ENCODE measurements around the gene MAML2. TPM values are rescaled to one million over a fixed set of nuclear protein-coding genes. Genes with fewer than 3 reads are reported as not detected.

The MAML2 gene
- total and polyA plus RNA-seq, 2 experiments from 2014 or later, result 2.0 to 7.1 TPM

DNA sequence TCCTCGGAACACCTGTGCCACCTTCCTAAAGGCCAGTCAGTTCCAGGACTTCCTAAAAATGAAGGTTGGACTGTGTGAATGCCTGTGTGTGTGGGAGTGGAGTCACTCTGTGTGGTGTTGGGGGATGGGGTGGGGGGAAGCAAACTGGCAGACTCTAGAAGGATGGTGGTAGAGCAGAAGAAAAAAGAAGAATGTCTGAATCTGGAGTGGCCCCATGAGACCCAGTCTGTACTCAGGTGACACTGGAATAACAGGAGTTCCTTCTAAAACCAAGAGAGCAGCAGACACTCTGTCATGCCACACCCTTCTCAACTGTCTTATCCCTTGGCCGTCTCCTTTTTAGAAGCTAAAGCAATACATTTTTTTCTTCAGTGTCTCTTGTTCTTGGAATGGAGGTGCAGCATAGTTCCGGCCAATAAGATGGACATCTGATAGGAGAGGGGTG is 82.9 kb downstream of the MAML2 start:
- no peaks in the 10 kb centered on the region for H3K27me3 Mint-ChIP-seq (ENCODE audit: insufficient read depth, low read depth, poor library complexity)
- no peaks in the 10 kb centered on the region for H3K9me3 Mint-ChIP-seq
- Histone ChIP-seq H3K4me3 (no peak overlapping the region), H3K79me2 (replicated peaks; ENCODE audit: insufficient read depth) (no peaks in the 10 kb centered on the region), H3F3A (replicated peaks; ENCODE audit: low read depth) (no peaks in the 10 kb centered on the region), H3K4me1 (ENCODE audit: insufficient read depth) (peaks cover 11% of the 10 kb centered on the region; the same call in 1 of the 2 replicates), H3K27me3 (ENCODE audit: insufficient read depth) (no peaks in the 10 kb centered on the region), H2AFZ (no peak overlapping the region), H3K27ac (ENCODE audit: low read depth) (no peak overlapping the region), H4K20me1 (replicated peaks; ENCODE audit: insufficient read depth) (no peaks in the 10 kb centered on the region), H3K9me2 (ENCODE audit: insufficient read depth) (no peaks in the 10 kb centered on the region), H3K4me2 (no peak overlapping the region), H3K36me3 (ENCODE audit: insufficient read depth) (no peaks in the 10 kb centered on the region)
- no peak overlapping the region for H3K4me3 Mint-ChIP-seq
- no peaks in the 10 kb centered on the region for H3K36me3 Mint-ChIP-seq (ENCODE audit: low read depth)
- DNase-seq (ENCODE audit: low spot score) (no peak), ATAC-seq (no peak)
- TF ChIP-seq, protein P1, sequence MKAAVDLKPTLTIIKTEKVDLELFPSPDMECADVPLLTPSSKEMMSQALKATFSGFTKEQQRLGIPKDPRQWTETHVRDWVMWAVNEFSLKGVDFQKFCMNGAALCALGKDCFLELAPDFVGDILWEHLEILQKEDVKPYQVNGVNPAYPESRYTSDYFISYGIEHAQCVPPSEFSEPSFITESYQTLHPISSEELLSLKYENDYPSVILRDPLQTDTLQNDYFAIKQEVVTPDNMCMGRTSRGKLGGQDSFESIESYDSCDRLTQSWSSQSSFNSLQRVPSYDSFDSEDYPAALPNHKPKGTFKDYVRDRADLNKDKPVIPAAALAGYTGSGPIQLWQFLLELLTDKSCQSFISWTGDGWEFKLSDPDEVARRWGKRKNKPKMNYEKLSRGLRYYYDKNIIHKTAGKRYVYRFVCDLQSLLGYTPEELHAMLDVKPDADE (IDR thresholded peaks at IDR 0.05), result no peak
- TF ChIP-seq, protein P2, sequence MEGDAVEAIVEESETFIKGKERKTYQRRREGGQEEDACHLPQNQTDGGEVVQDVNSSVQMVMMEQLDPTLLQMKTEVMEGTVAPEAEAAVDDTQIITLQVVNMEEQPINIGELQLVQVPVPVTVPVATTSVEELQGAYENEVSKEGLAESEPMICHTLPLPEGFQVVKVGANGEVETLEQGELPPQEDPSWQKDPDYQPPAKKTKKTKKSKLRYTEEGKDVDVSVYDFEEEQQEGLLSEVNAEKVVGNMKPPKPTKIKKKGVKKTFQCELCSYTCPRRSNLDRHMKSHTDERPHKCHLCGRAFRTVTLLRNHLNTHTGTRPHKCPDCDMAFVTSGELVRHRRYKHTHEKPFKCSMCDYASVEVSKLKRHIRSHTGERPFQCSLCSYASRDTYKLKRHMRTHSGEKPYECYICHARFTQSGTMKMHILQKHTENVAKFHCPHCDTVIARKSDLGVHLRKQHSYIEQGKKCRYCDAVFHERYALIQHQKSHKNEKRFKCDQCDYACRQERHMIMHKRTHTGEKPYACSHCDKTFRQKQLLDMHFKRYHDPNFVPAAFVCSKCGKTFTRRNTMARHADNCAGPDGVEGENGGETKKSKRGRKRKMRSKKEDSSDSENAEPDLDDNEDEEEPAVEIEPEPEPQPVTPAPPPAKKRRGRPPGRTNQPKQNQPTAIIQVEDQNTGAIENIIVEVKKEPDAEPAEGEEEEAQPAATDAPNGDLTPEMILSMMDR (conservative IDR thresholded peaks at IDR 0.05; ENCODE audit: low read depth in 2 of 2), result no peak
- no peak for TF ChIP-seq NANOG (IDR thresholded peaks at IDR 0.05; ENCODE audit: borderline replicate concordance)
- no peak for TF ChIP-seq CREB1 (CRISPR knock-in tag; IDR thresholded peaks at IDR 0.05; ENCODE audit: low read depth)
- TF ChIP-seq ZNF331 (CRISPR knock-in tag; IDR thresholded peaks at IDR 0.05; ENCODE audit: low read depth), result no peak
- TF ChIP-seq, protein P3, sequence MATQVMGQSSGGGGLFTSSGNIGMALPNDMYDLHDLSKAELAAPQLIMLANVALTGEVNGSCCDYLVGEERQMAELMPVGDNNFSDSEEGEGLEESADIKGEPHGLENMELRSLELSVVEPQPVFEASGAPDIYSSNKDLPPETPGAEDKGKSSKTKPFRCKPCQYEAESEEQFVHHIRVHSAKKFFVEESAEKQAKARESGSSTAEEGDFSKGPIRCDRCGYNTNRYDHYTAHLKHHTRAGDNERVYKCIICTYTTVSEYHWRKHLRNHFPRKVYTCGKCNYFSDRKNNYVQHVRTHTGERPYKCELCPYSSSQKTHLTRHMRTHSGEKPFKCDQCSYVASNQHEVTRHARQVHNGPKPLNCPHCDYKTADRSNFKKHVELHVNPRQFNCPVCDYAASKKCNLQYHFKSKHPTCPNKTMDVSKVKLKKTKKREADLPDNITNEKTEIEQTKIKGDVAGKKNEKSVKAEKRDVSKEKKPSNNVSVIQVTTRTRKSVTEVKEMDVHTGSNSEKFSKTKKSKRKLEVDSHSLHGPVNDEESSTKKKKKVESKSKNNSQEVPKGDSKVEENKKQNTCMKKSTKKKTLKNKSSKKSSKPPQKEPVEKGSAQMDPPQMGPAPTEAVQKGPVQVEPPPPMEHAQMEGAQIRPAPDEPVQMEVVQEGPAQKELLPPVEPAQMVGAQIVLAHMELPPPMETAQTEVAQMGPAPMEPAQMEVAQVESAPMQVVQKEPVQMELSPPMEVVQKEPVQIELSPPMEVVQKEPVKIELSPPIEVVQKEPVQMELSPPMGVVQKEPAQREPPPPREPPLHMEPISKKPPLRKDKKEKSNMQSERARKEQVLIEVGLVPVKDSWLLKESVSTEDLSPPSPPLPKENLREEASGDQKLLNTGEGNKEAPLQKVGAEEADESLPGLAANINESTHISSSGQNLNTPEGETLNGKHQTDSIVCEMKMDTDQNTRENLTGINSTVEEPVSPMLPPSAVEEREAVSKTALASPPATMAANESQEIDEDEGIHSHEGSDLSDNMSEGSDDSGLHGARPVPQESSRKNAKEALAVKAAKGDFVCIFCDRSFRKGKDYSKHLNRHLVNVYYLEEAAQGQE (IDR thresholded peaks at IDR 0.05; ENCODE audit: unreplicated experiment), result no peak
- TF ChIP-seq EZH2 (IDR thresholded peaks at IDR 0.05; ENCODE audit: low read depth, unreplicated experiment), result no peak
- TF ChIP-seq, protein P4, sequence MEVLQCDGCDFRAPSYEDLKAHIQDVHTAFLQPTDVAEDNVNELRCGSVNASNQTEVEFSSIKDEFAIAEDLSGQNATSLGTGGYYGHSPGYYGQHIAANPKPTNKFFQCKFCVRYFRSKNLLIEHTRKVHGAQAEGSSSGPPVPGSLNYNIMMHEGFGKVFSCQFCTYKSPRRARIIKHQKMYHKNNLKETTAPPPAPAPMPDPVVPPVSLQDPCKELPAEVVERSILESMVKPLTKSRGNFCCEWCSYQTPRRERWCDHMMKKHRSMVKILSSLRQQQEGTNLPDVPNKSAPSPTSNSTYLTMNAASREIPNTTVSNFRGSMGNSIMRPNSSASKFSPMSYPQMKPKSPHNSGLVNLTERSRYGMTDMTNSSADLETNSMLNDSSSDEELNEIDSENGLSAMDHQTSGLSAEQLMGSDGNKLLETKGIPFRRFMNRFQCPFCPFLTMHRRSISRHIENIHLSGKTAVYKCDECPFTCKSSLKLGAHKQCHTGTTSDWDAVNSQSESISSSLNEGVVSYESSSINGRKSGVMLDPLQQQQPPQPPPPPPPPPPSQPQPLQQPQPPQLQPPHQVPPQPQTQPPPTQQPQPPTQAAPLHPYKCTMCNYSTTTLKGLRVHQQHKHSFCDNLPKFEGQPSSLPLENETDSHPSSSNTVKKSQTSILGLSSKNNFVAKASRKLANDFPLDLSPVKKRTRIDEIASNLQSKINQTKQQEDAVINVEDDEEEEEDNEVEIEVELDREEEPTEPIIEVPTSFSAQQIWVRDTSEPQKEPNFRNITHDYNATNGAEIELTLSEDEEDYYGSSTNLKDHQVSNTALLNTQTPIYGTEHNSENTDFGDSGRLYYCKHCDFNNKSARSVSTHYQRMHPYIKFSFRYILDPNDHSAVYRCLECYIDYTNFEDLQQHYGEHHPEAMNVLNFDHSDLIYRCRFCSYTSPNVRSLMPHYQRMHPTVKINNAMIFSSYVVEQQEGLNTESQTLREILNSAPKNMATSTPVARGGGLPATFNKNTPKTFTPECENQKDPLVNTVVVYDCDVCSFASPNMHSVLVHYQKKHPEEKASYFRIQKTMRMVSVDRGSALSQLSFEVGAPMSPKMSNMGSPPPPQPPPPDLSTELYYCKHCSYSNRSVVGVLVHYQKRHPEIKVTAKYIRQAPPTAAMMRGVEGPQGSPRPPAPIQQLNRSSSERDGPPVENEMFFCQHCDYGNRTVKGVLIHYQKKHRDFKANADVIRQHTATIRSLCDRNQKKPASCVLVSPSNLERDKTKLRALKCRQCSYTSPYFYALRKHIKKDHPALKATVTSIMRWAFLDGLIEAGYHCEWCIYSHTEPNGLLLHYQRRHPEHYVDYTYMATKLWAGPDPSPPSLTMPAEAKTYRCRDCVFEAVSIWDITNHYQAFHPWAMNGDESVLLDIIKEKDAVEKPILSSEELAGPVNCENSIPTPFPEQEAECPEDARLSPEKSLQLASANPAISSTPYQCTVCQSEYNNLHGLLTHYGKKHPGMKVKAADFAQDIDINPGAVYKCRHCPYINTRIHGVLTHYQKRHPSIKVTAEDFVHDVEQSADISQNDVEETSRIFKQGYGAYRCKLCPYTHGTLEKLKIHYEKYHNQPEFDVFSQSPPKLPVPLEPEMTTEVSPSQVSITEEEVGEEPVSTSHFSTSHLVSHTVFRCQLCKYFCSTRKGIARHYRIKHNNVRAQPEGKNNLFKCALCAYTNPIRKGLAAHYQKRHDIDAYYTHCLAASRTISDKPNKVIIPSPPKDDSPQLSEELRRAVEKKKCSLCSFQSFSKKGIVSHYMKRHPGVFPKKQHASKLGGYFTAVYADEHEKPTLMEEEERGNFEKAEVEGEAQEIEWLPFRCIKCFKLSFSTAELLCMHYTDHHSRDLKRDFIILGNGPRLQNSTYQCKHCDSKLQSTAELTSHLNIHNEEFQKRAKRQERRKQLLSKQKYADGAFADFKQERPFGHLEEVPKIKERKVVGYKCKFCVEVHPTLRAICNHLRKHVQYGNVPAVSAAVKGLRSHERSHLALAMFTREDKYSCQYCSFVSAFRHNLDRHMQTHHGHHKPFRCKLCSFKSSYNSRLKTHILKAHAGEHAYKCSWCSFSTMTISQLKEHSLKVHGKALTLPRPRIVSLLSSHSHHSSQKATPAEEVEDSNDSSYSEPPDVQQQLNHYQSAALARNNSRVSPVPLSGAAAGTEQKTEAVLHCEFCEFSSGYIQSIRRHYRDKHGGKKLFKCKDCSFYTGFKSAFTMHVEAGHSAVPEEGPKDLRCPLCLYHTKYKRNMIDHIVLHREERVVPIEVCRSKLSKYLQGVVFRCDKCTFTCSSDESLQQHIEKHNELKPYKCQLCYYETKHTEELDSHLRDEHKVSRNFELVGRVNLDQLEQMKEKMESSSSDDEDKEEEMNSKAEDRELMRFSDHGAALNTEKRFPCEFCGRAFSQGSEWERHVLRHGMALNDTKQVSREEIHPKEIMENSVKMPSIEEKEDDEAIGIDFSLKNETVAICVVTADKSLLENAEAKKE (CRISPR knock-in tag; IDR thresholded peaks at IDR 0.05), result no peak
- TF ChIP-seq ZNF114 (CRISPR knock-in tag; IDR thresholded peaks at IDR 0.05), result no peak
- TF ChIP-seq JUNB (IDR thresholded peaks at IDR 0.05; ENCODE audit: unreplicated experiment), result no peak
- no peak overlapping the region for H3K27ac Mint-ChIP-seq
- H3K4me1 Mint-ChIP-seq, result peaks cover 37% of the 10 kb centered on the region

Data from GM23338 (cell line).